Spleen (tissue), 7 donors: ENCODE data around the gene ZNF225.

Experiments used
- POLR2A ChIP-seq, 3 donors: fragments of 450-650 bp; IDR thresholded peaks; one replicate each; pipeline ENCODE4 v1.5.1; 2017; ENCODE audit warnings: antibody characterized with exemption in 3 of 3, mild to moderate bottlenecking in 1 of 3
- POLR2AphosphoS5 ChIP-seq, 3 donors: sonication (generic); formaldehyde crosslinking; IDR thresholded peaks; one replicate each; pipeline ENCODE4 v1.5.1; 2017; ENCODE audit warnings: antibody characterized with exemption in 3 of 3
- TF ChIP-seq, protein P1 (sequence below), 11 experiments: fragments of 200-600 bp in 7 of 11; fragments of 450-650 bp in 4 of 11; sonication (generic) in 4 of 11; IDR thresholded peaks in 8 of 11; conservative IDR thresholded peaks in 3 of 11; 1 replicate in 7 of 11; 2 replicates in 4 of 11; pipeline versions ENCODE4 v1.4.0 to v1.8.0; 2016 to 2021; ENCODE audit warnings: antibody characterized with exemption in 11 of 11, inconsistent platforms in 4 of 11, mild to moderate bottlenecking in 1 of 11
- donor health status: DM: no; HTN: no; CAD: no; lungs with moderate emphysema.
- donor health status: DM: no; HTN: no; CAD: no.
- donor health status: DM: no; HTN: no; CAD: no.

DNA sequence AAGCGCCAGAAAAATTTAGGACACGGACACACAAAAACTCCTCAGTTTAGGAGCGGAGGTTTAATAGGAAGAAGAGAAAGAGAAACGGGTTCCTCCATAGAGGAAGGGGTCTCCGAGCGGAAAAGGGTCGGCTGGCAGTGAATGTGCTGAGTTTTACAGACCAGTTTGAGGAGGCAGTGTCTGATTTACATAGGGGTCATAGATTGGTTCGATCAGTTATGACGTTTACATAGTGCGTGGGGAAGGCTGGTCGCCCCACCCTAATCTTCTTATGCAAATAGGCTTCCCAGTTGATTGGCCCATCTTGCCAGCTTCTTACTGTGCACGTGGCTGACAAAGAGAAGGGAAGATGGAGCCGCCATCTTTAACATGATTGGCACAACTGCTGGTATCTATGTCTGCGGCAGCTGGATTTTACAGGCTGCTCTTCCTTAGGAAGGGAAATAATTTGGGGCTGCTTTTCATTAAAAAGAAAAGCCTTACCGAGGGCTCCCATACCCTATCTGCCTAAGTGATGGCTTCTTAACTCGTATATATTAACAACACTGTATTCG is 1.2 kb upstream of the ZNF225 start:
- TF ChIP-seq POLR2AphosphoS5 (IDR thresholded peaks at IDR 0.05) (peak in 1 of 3 donors; percentile 30), POLR2A (IDR thresholded peaks at IDR 0.05) (no peak)
- TF ChIP-seq, protein P1, sequence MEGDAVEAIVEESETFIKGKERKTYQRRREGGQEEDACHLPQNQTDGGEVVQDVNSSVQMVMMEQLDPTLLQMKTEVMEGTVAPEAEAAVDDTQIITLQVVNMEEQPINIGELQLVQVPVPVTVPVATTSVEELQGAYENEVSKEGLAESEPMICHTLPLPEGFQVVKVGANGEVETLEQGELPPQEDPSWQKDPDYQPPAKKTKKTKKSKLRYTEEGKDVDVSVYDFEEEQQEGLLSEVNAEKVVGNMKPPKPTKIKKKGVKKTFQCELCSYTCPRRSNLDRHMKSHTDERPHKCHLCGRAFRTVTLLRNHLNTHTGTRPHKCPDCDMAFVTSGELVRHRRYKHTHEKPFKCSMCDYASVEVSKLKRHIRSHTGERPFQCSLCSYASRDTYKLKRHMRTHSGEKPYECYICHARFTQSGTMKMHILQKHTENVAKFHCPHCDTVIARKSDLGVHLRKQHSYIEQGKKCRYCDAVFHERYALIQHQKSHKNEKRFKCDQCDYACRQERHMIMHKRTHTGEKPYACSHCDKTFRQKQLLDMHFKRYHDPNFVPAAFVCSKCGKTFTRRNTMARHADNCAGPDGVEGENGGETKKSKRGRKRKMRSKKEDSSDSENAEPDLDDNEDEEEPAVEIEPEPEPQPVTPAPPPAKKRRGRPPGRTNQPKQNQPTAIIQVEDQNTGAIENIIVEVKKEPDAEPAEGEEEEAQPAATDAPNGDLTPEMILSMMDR (IDR thresholded peaks at IDR 0.05 in 8 of 11, conservative IDR thresholded peaks at IDR 0.05 in 3 of 11) = no peak
